K562 (cell line): ENCODE measurements around the gene TBP. TPM values are rescaled to one million over a fixed set of nuclear protein-coding genes. Genes with fewer than 3 reads are reported as not detected.

Source experiments
- GATAD2A ChIP-seq: fragments of 450-650 bp; IDR thresholded peaks from 2 replicates; pipeline ENCODE4 v1.6.1; 2017
- NEUROD1 ChIP-seq: fragments of 150-350 bp; IDR thresholded peaks from 2 replicates; pipeline ENCODE4 v1.6.1; 2014; ENCODE audit warnings: borderline replicate concordance, low read length, low read depth; ENCODE audit not compliant: partially characterized antibody
- TRIM25 ChIP-seq: fragments of 450-650 bp; IDR thresholded peaks from 2 replicates; pipeline ENCODE4 v1.7.0; 2016; ENCODE audit warnings: borderline replicate concordance
- XRCC5 ChIP-seq: fragments of 200-400 bp; formaldehyde crosslinking; IDR thresholded peaks from 2 replicates; pipeline ENCODE4 v1.6.1; 2017; ENCODE audit warnings: low read depth, mild to moderate bottlenecking, low read length
- ZMIZ1 ChIP-seq, 2 experiments: fragments of 150-350 bp in 1 of 2; IDR thresholded peaks; 2 replicates each; pipeline ENCODE4 v1.6.1; 2012 to 2016; ENCODE audit warnings: low read depth in 2 of 2, low read length in 2 of 2, mild to moderate bottlenecking in 1 of 2, moderate library complexity in 1 of 2
- polyA plus RNA-seq, 8 experiments: library from polyadenylated mRNA; depleted of rRNA in 4 of 8; stranded (reverse) in 5 of 8; unstranded in 3 of 8; fragments of >200 nt; fragmentation: Nextera tagmentation in 2 of 8; fragmentation: Illumina TruSeq in 1 of 8; extraction: Ambion mirVana in 2 of 8; extraction: Trizol in 1 of 8; gene quantifications; 2 replicates each; pipeline versions ENCODE4 v1.2.1 to v1.2.3, GENCODE V29; 2011 to 2014; ENCODE audit warnings: inconsistent platforms in 1 of 8, missing spikeins in 1 of 8
- total RNA-seq, 7 experiments: library from RNA; depleted of rRNA in 6 of 7; stranded (reverse); fragments of >200 nt in 6 of 7; fragmentation: Illumina TruSeq in 2 of 7; extraction: Trizol in 2 of 7; gene quantifications; 2 replicates each; pipeline versions ENCODE4 v1.2.1 to v1.2.3, GENCODE V29; 2011 to 2021; ENCODE audit warnings: low replicate concordance in 1 of 7
- TF ChIP-seq, protein P1 (sequence below): fragments of 200-600 bp; sonication (generic); IDR thresholded peaks from one replicate; pipeline ENCODE4 v1.6.1; 2012; ENCODE audit warnings: mild to moderate bottlenecking, low read depth, low read length, inconsistent platforms
- TF ChIP-seq, protein P2 (sequence below): IDR thresholded peaks from 2 replicates; pipeline ENCODE4 v1.6.1; 2012; ENCODE audit warnings: low read depth, low read length, improper control_type of control experiment, borderline replicate concordance

TBP gene
- total and polyA plus RNA-seq, 9 of the 15 experiments (the other 6 are each of a cell fraction or from before 2014, with no cell fraction given) = 28.5 to 86.1 (median 39.5) TPM

GRCh38 chr6:170529839-170530469 is 24.2 kb upstream of the TBP start (continued):
- TF ChIP-seq, protein P1, sequence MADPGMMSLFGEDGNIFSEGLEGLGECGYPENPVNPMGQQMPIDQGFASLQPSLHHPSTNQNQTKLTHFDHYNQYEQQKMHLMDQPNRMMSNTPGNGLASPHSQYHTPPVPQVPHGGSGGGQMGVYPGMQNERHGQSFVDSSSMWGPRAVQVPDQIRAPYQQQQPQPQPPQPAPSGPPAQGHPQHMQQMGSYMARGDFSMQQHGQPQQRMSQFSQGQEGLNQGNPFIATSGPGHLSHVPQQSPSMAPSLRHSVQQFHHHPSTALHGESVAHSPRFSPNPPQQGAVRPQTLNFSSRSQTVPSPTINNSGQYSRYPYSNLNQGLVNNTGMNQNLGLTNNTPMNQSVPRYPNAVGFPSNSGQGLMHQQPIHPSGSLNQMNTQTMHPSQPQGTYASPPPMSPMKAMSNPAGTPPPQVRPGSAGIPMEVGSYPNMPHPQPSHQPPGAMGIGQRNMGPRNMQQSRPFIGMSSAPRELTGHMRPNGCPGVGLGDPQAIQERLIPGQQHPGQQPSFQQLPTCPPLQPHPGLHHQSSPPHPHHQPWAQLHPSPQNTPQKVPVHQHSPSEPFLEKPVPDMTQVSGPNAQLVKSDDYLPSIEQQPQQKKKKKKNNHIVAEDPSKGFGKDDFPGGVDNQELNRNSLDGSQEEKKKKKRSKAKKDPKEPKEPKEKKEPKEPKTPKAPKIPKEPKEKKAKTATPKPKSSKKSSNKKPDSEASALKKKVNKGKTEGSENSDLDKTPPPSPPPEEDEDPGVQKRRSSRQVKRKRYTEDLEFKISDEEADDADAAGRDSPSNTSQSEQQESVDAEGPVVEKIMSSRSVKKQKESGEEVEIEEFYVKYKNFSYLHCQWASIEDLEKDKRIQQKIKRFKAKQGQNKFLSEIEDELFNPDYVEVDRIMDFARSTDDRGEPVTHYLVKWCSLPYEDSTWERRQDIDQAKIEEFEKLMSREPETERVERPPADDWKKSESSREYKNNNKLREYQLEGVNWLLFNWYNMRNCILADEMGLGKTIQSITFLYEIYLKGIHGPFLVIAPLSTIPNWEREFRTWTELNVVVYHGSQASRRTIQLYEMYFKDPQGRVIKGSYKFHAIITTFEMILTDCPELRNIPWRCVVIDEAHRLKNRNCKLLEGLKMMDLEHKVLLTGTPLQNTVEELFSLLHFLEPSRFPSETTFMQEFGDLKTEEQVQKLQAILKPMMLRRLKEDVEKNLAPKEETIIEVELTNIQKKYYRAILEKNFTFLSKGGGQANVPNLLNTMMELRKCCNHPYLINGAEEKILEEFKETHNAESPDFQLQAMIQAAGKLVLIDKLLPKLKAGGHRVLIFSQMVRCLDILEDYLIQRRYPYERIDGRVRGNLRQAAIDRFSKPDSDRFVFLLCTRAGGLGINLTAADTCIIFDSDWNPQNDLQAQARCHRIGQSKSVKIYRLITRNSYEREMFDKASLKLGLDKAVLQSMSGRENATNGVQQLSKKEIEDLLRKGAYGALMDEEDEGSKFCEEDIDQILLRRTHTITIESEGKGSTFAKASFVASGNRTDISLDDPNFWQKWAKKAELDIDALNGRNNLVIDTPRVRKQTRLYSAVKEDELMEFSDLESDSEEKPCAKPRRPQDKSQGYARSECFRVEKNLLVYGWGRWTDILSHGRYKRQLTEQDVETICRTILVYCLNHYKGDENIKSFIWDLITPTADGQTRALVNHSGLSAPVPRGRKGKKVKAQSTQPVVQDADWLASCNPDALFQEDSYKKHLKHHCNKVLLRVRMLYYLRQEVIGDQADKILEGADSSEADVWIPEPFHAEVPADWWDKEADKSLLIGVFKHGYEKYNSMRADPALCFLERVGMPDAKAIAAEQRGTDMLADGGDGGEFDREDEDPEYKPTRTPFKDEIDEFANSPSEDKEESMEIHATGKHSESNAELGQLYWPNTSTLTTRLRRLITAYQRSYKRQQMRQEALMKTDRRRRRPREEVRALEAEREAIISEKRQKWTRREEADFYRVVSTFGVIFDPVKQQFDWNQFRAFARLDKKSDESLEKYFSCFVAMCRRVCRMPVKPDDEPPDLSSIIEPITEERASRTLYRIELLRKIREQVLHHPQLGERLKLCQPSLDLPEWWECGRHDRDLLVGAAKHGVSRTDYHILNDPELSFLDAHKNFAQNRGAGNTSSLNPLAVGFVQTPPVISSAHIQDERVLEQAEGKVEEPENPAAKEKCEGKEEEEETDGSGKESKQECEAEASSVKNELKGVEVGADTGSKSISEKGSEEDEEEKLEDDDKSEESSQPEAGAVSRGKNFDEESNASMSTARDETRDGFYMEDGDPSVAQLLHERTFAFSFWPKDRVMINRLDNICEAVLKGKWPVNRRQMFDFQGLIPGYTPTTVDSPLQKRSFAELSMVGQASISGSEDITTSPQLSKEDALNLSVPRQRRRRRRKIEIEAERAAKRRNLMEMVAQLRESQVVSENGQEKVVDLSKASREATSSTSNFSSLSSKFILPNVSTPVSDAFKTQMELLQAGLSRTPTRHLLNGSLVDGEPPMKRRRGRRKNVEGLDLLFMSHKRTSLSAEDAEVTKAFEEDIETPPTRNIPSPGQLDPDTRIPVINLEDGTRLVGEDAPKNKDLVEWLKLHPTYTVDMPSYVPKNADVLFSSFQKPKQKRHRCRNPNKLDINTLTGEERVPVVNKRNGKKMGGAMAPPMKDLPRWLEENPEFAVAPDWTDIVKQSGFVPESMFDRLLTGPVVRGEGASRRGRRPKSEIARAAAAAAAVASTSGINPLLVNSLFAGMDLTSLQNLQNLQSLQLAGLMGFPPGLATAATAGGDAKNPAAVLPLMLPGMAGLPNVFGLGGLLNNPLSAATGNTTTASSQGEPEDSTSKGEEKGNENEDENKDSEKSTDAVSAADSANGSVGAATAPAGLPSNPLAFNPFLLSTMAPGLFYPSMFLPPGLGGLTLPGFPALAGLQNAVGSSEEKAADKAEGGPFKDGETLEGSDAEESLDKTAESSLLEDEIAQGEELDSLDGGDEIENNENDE = no peak
- no peak for TF ChIP-seq GATAD2A
- TF ChIP-seq NEUROD1 = peak; percentile 30
- TF ChIP-seq, protein P2, sequence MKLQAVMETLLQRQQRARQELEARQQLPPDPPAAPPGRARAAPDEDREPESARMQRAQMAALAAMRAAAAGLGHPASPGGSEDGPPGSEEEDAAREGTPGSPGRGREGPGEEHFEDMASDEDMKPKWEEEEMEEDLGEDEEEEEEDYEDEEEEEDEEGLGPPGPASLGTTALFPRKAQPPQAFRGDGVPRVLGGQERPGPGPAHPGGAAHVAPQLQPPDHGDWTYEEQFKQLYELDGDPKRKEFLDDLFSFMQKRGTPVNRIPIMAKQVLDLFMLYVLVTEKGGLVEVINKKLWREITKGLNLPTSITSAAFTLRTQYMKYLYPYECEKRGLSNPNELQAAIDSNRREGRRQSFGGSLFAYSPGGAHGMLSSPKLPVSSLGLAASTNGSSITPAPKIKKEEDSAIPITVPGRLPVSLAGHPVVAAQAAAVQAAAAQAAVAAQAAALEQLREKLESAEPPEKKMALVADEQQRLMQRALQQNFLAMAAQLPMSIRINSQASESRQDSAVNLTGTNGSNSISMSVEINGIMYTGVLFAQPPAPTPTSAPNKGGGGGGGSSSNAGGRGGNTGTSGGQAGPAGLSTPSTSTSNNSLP = no peak
- no peak for TF ChIP-seq TRIM25
- peak; percentile 13 to 52; a peak in 1 of 4 replicates for TF ChIP-seq ZMIZ1 (IDR thresholded peaks at IDR 0.05; ENCODE audit: low read depth in 2 of 2, low read length in 2 of 2)
- TF ChIP-seq XRCC5 = no peak
